GM12801 (cell line): ENCODE data around the gene GUCY1B1.

Experiments
- CTCF ChIP-seq: IDR thresholded peaks from one replicate; pipeline ENCODE4 v1.5.1; 2011; ENCODE audit warnings: control low read depth; ENCODE audit not compliant: insufficient read length; ENCODE audit errors: extremely low read depth

The GUCY1B1 gene

GRCh38 chr4:155849042-155849441 is 90.2 kb downstream of the GUCY1B1 start:
- no peak for TF ChIP-seq CTCF

- no peak for TF ChIP-seq CTCF
Observed at GRCh38 chr4:155853189-155853588, 94.4 kb downstream of the GUCY1B1 start.

- TF ChIP-seq CTCF, result no peak
Observed at GRCh38 chr4:155854582-155855226, 95.9 kb downstream of the GUCY1B1 start.

DNA sequence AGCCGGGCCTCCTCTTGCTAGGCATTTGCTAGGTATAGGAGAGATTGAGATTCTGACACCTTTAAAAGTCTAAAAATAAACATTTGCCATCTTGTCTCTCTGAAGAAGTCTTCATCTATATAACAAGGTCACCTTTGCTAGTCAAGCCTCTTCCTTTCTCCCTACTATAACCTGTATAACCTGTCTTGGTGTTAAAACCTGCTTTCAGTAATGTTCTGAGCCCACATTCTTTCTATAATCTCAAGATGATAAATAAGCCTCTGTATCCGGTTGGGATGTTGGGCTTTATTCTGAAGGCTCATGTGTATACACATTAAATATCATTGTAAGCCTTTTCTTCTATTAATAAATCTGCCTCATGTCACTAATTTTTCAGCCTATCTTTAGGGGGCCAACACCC is 97.1 kb downstream of the GUCY1B1 start:
- TF ChIP-seq CTCF, result no peak
